GM19372 (cell line): ENCODE measurements around the gene OXGR1.

Experiments used
- ATAC-seq: cut with Tn5 transposase; IDR thresholded peaks from one replicate; pipeline ENCODE4 v1.9.1; 2021; ENCODE audit warnings: mild to moderate bottlenecking, low read depth, moderate library complexity; ENCODE audit not compliant: unreplicated experiment

OXGR1 gene

DNA sequence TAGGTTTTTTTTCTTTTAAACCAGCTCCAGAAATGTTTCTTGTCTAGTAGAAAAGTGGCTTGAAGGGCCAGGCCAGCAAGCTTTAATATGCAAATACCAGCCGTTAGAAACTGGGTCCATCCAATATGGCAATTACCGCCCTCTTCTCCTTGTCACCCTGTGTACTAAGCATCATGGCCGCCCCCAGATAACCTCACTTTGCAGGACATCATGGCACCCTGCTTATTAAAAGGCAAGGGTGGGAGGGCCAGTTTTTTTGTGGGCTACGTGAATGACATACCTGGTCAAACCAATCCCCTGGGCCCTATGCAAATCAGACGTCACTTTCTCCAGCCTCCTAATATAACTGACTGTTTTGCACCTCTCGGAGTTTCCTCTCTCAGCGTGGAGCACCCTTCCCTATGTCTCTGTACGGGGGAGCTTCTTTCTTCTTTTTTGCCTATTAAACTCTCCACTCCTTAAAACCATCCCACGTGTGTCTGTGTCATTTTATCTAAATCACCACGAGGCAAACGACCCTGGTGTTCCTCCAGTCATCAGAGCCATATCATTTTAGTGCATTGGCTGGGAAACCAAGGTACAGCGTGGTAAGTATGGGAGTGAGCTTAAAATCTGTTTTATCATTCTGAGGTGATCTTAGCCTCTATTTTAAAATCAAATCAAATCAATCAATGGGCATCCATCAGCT is 27.7 kb downstream of the OXGR1 start:
- no peak for ATAC-seq

DNA sequence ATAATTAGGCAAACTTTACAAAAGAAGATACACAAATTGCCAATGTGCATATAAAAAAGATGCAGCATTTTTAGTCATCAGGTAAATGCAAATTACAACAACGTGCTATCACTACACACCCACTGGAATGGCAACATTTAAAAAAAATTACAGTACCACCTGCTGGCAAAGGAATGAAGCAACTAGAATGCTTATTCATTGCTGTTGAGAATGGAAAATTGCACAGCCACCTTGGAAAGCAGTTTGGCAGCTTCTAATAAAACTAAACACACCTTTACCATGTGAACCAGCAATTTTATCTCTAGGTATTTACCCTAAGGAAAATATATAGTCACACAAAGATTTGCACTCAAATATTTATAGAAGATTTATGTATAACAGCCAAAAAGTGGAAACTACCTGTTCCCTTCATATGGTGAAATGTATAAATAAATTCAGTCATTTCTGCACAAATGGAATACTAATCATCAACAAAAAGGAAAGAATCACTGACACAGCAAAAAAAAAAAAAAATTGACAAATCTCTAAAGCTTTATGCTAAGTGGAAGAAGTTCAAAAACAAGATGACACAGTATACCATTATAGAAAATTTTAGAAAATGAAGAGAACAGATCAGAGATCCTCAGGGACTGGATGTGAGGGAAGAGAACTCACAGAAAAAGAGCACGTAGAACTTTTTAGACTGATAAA is 30.3 kb downstream of the OXGR1 start:
- ATAC-seq = no peak

DNA sequence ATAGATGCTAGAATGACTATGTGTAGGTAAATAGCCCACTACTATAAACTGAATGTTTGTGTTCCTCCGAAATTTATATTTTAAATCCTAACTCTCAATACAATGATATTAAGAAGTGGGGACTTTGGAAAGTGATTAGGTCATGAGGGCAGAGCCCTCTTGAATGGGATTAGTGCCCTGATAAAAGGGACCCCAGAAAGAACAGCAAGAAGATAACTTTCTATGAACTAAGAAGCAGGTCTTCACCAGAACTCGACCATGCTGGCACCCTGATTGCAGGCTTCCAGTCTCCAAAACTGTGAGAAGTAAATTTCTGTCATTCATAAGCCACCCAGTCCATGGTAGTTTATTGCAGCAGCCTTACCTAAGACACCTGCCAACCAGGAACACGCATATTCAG is 33.9 kb downstream of the OXGR1 start:
- no peak for ATAC-seq

DNA sequence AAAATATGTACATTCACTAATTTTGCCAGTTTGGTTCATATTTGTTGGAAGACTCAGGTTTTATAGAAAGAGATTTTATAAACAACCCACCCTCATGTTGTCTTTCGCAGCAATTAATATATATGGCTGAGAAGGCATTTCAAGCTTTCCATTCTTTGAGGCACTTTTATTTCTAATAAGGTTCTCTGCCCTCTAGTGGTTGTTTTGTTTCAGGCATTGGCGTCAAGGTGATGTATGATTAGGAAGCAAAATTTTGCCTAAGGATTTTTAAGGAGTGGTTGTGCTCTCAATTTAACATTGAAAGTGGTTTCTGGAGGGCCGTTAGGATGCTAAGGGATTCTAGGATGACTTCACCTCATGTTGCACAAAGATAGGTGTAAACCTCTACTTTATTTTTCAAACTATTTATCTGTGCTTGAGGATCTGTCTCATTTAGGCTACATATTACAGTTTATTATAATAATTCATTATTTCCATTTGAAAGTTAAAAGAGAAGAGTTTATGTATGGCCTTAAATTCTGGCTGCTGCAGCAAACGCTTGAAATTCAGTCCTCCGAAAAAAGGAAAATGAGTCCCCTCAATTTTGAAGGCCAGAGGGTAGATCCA is 35.9 kb downstream of the OXGR1 start:
- ATAC-seq = no peak

DNA sequence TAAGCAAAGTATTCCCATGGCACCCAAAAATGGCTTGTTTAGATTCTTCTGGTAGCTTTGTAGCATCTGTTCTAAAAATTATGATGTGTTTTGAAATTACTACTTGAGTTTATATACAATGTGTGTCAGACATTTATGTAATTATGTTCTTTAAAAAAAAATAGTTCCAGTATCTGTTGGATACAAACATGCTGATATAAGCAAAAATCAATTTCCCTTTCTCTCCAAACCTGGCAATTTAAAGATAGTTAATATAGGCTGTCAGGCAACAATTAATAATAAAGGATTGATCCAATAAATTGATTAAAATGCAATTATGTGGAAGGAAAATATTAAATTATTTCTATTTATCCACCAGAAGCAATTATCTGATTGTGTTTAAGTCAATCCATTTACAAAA is 41.7 kb downstream of the OXGR1 start:
- ATAC-seq = no peak

DNA sequence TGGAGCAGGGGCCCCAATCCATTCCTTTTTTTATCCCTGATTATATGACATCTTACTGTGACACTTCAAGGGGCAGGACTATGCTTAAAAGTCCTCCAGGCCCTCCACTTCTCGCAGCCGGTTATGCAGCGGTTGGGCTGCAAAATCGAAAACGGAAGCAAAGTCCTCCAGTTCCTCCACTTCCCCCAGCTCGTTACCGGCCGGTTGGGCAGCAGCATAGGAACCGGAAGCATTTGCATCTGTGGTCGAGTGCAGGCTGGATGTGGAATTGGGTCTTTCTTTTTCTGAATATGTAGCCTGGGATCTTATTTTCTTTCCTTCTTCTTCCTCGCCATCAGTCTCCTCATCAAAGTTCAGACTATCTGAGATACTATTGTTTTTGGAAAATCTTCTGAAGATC is 46.1 kb downstream of the OXGR1 start:
- no peak for ATAC-seq

DNA sequence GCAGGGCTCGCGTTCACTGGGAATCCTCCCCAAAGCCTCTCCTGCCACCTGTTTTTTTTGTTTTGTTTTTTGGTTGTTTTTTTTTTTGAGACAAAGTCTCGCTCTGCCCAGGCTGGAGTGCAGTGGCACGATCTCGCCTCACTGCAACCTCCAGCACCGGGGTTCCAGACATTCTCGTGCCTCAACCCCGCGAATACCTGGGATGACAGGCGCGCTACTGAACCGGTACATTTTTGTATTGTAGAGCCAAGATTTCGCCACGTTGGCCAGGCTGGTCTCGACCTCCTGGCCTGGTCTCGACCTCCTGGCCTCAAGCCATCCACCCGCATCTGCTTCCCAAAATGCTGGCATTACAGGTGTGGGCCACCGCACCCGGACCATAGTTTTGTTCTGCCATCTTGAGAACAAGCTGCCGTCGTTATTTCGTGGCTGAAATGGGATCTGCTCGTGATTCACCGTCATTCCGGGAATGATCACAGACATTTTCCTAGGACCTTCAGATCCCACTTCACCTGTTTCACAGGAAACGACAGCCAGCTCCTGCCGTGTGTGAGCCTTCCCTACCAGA is 46.8 kb downstream of the OXGR1 start:
- ATAC-seq = no peak

DNA sequence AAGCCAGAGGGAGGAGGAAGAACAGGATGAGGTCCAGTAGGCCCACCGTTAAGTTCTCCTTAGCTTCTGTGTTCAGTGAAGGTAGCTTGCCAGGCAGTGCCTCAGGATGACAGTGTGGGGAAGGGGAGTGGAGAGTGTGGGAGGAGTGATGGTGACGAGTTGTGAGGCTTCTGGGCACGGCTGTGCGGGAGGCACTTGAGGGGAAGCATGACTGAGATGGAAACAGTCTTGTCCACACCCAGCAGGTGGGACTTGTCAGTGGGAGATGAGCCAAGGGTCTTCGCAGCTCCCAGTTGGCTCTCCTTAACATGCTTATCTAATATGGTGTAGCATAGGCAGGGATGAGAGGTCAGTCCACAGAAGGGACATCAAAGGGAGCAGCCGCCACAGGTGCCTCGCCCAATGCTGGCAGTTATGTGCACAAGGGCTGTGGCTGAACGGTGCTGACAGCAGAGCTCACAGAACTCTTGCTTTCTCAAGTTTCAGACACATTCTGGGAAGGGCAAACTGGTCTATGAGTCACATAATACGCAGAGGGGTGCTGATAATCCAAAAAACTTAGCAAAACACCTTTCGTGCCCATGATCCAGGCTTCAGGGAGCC is 47.5 kb downstream of the OXGR1 start:
- no peak for ATAC-seq

DNA sequence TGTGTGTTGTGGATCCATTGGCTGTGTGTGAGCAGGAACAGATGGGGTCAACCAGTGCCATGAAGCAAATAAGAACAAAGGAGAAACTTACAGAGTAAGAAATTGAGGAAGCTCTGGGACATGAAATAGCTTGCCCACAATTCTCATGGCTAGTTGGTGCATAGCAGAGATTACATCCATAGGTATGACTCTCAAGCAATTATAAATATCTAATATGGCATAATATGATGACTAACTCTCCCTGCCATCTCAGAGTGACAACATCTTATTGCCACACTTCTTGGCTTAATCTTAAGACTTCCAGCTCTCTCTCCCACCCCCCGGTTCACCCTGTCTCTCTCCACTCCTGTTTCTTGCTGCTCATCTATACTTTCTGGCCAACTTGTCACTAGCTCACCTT is 53.3 kb downstream of the OXGR1 start:
- no peak for ATAC-seq

DNA sequence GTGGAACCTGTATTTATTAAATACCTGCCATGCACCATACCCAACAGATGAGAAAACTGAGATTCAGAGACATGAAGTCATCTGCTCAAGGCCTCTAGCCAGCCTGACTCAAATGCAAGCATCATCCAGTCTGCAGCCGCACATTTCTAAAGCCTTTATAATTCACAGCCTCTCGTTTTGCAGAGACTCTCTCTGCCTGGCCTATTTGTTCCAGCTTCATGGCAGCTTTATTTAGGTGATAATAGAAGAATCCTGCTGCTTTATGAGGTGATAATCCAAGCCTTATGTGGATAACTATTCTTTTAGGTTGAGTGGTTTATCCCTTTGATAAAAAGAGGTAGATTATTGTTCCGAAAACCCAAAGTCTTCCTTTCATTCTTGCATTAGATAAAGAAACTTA is 58.4 kb downstream of the OXGR1 start:
- ATAC-seq = no peak
